Esophagus squamous epithelium (tissue), 4 donors: Measurements from ENCODE around the gene ATAT1.
A peak's percentile ranks its signal among the peaks of the same experiment; 100 is the strongest.

ENCODE experiments used
- CTCF ChIP-seq, 6 experiments: fragments of 450-650 bp in 4 of 6; fragments of 200-600 bp in 2 of 6; sonication (generic) in 2 of 6; IDR thresholded peaks; one replicate each; pipeline ENCODE4 v1.5.1; 2016 to 2019; ENCODE audit warnings: antibody characterized with exemption in 6 of 6, mild to moderate bottlenecking in 4 of 6, moderate library complexity in 4 of 6
- POLR2A ChIP-seq, 4 donors: fragments of 450-650 bp; IDR thresholded peaks; one replicate each; pipeline ENCODE4 v1.6.1; 2017; ENCODE audit warnings: antibody characterized with exemption in 4 of 4, mild to moderate bottlenecking in 4 of 4, moderate library complexity in 3 of 4

DNA sequence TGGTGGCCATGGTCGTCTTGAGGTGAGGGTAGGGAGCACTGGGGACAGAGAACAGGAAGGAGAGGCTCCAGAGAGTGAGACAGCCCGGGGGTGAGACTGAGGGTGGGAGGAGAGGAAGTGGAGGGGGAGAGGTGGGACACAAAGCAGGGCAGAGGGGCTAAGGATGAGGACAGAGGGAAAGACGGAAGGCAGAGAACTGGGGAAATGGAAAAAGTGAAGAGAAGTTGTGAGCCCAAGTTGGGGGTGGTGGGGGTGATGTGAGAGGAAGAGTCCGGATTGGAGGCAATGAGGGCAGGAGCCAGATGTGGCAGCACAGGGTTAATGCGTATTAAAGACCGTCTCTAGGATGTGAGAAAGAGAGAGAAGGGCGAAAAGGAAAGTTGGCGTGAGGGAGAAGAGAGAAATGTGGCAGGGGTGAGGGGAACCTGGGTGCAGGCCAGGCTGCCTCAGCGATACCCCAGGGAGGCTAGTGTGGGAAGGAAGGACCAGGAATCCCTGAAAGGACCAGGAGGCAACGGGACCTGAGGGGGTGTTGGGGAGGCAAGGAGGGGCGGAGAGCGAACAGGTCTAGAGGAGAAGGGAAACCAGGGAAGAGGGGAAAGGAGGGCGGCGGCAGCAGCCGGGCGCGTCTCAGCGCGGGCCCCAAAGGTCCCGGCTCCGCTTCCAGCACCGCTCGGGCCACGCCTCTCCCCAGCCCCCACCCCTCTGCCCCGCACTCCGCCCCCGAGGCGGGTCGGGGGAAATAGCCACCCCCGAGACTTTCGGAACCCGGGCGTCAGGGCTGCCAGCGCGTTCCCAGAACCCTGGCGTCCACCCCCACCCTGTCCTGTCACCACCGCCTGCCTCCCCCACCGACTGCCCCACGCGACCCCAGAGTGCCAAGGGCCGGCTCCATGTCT lies 59.6 kb downstream of the ATAT1 start, which contains the start of gene PPP1R18:
- TF ChIP-seq CTCF (IDR thresholded peaks at IDR 0.05) (no peak), POLR2A (IDR thresholded peaks at IDR 0.05) (peak in 2 of 4 donors; percentile 31 to 72)
